SK-N-SH (cell line): ENCODE data around the gene SCAI. TPM values are rescaled to one million over a fixed set of nuclear protein-coding genes. Genes with fewer than 3 reads are reported as not detected.
"Not testable (repeated sequence)": the region's sequence is repeated elsewhere in the genome, so short reads cannot be mapped to it uniquely, and the experiment has no call there.

ENCODE experiments used
- CTCF ChIA-PET: fragments of 300-600, 350-600 bp; formaldehyde crosslinking; extraction: SDS; loops from one replicate; lab custom pipeline; 2021; lab: Yijun Ruan, JAX
- POLR2A ChIA-PET: fragments of 350-600 bp; sonication (Branson Sonifier 250); formaldehyde crosslinking; extraction: SDS; loops from one replicate; lab custom pipeline; 2020; ENCODE audit warnings: antibody characterized with exemption, inconsistent platforms; lab: Yijun Ruan, JAX
- DNase-seq: peaks from one replicate; pipeline ENCODE4 v3.0.0; 2012
- H2AFZ ChIP-seq: fragments of 200-600 bp; sonication (generic); 2 replicates; pipeline ENCODE4 v1.8.1; 2016; ENCODE audit warnings: antibody characterized with exemption, mild to moderate bottlenecking, low read depth
- H3F3A ChIP-seq: fragments of 200-600 bp; sonication (generic); replicated peaks from 2 replicates; pipeline ENCODE3; 2016; ENCODE audit warnings: antibody characterized with exemption, mild to moderate bottlenecking; ENCODE audit not compliant: insufficient read depth
- H3K27ac ChIP-seq, 2 experiments: fragments of 200-500 bp in 1 of 2; fragments of 200-600 bp in 1 of 2; sonication (Bioruptor generic) in 1 of 2; sonication (generic), shearing (Covaris generic) in 1 of 2; 2 replicates each; pipeline versions ENCODE4 v1.5.1 to v1.6.1; 2014 to 2016; ENCODE audit warnings: low read depth in 2 of 2, inconsistent platforms in 1 of 2, low read length in 1 of 2, mild to moderate bottlenecking in 1 of 2, mixed read lengths in 1 of 2
- H3K27me3 ChIP-seq: fragments of 200-600 bp; sonication (generic), shearing (Covaris generic); 2 replicates; pipeline ENCODE4 v1.6.1; 2016; ENCODE audit warnings: mixed run types; ENCODE audit not compliant: insufficient read depth
- H3K36me3 ChIP-seq, 2 experiments: fragments of 200-500 bp in 1 of 2; fragments of 200-600 bp in 1 of 2; sonication (Bioruptor generic) in 1 of 2; sonication (generic) in 1 of 2; replicated peaks in 1 of 2; 2 replicates each; pipeline versions ENCODE3 to v1.5.1; 2014 to 2016; ENCODE audit warnings: low read length in 1 of 2, mild to moderate bottlenecking in 1 of 2; ENCODE audit not compliant: insufficient read depth in 2 of 2, control insufficient read depth in 1 of 2
- H3K4me1 ChIP-seq, 2 experiments: fragments of 200-500 bp in 1 of 2; fragments of 200-600 bp in 1 of 2; sonication (Bioruptor generic) in 1 of 2; sonication (generic), shearing (Covaris generic) in 1 of 2; 2 replicates each; pipeline versions ENCODE4 v1.5.1 to v1.6.1; 2014 to 2016; ENCODE audit warnings: low read depth in 1 of 2, low read length in 1 of 2, mixed run types in 1 of 2; ENCODE audit not compliant: insufficient read depth in 2 of 2, control insufficient read depth in 1 of 2
- H3K4me2 ChIP-seq: fragments of 200-600 bp; sonication (generic), shearing (Covaris generic); 2 replicates; pipeline ENCODE4 v1.6.1; 2017; ENCODE audit warnings: mixed run types
- H3K4me3 ChIP-seq, 2 experiments: fragments of 200-500 bp in 1 of 2; fragments of 200-600 bp in 1 of 2; sonication (Bioruptor generic) in 1 of 2; sonication (generic), shearing (Covaris generic) in 1 of 2; 2 replicates each; pipeline versions ENCODE4 v1.5.1 to v1.8.1; 2014 to 2016; ENCODE audit warnings: low read depth in 2 of 2, inconsistent platforms in 1 of 2, low read length in 1 of 2, mild to moderate bottlenecking in 1 of 2, mixed read lengths in 1 of 2, moderate library complexity in 1 of 2
- H3K79me2 ChIP-seq: fragments of 200-600 bp; sonication (generic); 2 replicates; pipeline ENCODE4 v1.8.1; 2017; ENCODE audit warnings: mild to moderate bottlenecking; ENCODE audit not compliant: insufficient read depth
- H3K9ac ChIP-seq: fragments of 200-600 bp; sonication (generic); 2 replicates; pipeline ENCODE4 v1.6.1; 2017; ENCODE audit warnings: mixed run types
- H3K9me2 ChIP-seq: fragments of 200-600 bp; sonication (generic); 2 replicates; pipeline ENCODE4 v1.6.1; 2017; ENCODE audit warnings: mixed run types
- H3K9me3 ChIP-seq: fragments of 200-600 bp; sonication (generic); 2 replicates; pipeline ENCODE4 v1.6.1; 2017; ENCODE audit warnings: mixed run types, mild to moderate bottlenecking, moderate library complexity
- H4K20me1 ChIP-seq: fragments of 200-600 bp; sonication (generic); 2 replicates; pipeline ENCODE4 v1.6.1; 2017; ENCODE audit warnings: mild to moderate bottlenecking, mixed run types; ENCODE audit not compliant: insufficient read depth
- EP300 ChIP-seq, 2 experiments: IDR thresholded peaks; 2 replicates each; pipeline versions ENCODE4 v1.4.0 to v1.6.1; 2012; ENCODE audit warnings: borderline replicate concordance in 1 of 2, low read depth in 1 of 2, low read length in 1 of 2
- GATA2 ChIP-seq: sonication (generic); formaldehyde crosslinking; IDR thresholded peaks from 2 replicates; pipeline ENCODE4 v1.5.0; 2020; ENCODE audit warnings: mild to moderate bottlenecking, missing genetic modification reagents
- IRF3 ChIP-seq: fragments of 150-350 bp; IDR thresholded peaks from 2 replicates; pipeline ENCODE4 v1.6.1; 2016; ENCODE audit warnings: mild to moderate bottlenecking, low read depth, low read length
- PBX3 ChIP-seq: IDR thresholded peaks from 2 replicates; pipeline ENCODE4; 2012
- POLR2AphosphoS5 ChIP-seq: IDR thresholded peaks from 2 replicates; pipeline ENCODE4 v1.6.1; 2012; ENCODE audit warnings: low read depth, low read length
- RAD21 ChIP-seq: IDR thresholded peaks from 2 replicates; pipeline ENCODE4 v1.6.1; 2012; ENCODE audit warnings: mild to moderate bottlenecking, low read length
- RXRA ChIP-seq: IDR thresholded peaks from 2 replicates; pipeline ENCODE4 v1.4.0; 2012; ENCODE audit warnings: low read depth, mild to moderate bottlenecking, borderline replicate concordance
- SMC3 ChIP-seq: IDR thresholded peaks from 2 replicates; pipeline ENCODE4 v1.6.1; 2012; ENCODE audit warnings: low read depth, low read length, improper control_type of control experiment
- ZBTB33 ChIP-seq: IDR thresholded peaks from 2 replicates; pipeline ENCODE4 v1.4.0; 2012; ENCODE audit warnings: low read depth, borderline replicate concordance
- WGBS: methylation state at CpG from one replicate; pipeline ENCODE4 v1.1.6; 2017; ENCODE audit warnings: low lambda C conversion rate; 5-methylcytosine and 5-hydroxymethylcytosine counted together
- polyA plus RNA-seq, 3 experiments: library from polyadenylated mRNA; depleted of rRNA; stranded (reverse); fragments of >200 nt; gene quantifications; 2 replicates each; pipeline ENCODE4 v1.2.3, GENCODE V29; 2012

The SCAI gene
- polyA plus RNA-seq, 1 of the 3 experiments (the other 2 are of a cell fraction), result 0.85 TPM

GRCh38 chr9:124960409-124960752 is 182.9 kb downstream of the SCAI start:
- Histone ChIP-seq H3K4me3 (no peak overlapping the region), H3K4me1 (no peaks in the 10 kb centered on the region), H3F3A (no peaks in the 10 kb centered on the region), H3K36me3 (peaks cover 0 to 5% of the 10 kb centered on the region in 2 experiments), H3K27ac (no peak overlapping the region), H3K9me3 (no peaks in the 10 kb centered on the region), H3K4me2 (no peak overlapping the region), H2AFZ (no peak overlapping the region), H3K9me2 (no peaks in the 10 kb centered on the region), H3K27me3 (no peaks in the 10 kb centered on the region), H3K79me2 (no peaks in the 10 kb centered on the region), H3K9ac (no peak overlapping the region), H4K20me1 (no peaks in the 10 kb centered on the region)
- POLR2A ChIA-PET, result no interaction called here
- WGBS, result 88% methylated on average over 2 of the region's 2 CpGs
- CTCF ChIA-PET, result no interaction called here
- DNase-seq, result no peak
- TF ChIP-seq GATA2 (CRISPR knock-in tag) (no peak), RXRA (no peak), PBX3 (no peak), ZBTB33 (no peak), POLR2AphosphoS5 (no peak), EP300 (IDR thresholded peaks at IDR 0.05; ENCODE audit: borderline replicate concordance in 1 of 2, low read depth in 1 of 2, low read length in 1 of 2) (no peak), SMC3 (no peak), IRF3 (no peak), RAD21 (no peak)

GRCh38 chr9:124959671-124960408 is 183.5 kb downstream of the SCAI start:
- H3K27ac ChIP-seq, H3F3A ChIP-seq, DNase-seq, H3K27me3 ChIP-seq, H3K4me3 ChIP-seq, CTCF ChIA-PET, H3K4me2 ChIP-seq, H3K9me2 ChIP-seq, H4K20me1 ChIP-seq, H2AFZ ChIP-seq, H3K36me3 ChIP-seq, H3K4me1 ChIP-seq, H3K9ac ChIP-seq, H3K9me3 ChIP-seq, POLR2A ChIA-PET, H3K79me2 ChIP-seq: not testable (repeated sequence)
- WGBS, result 97% methylated on average over 9 of the region's 9 CpGs
